Fibroblast of lung (primary cell): ENCODE results near the gene TRIM44.

Experiments
- CTCF ChIP-seq, 2 donors: IDR thresholded peaks in 1 of 2; conservative IDR thresholded peaks in 1 of 2; 1 replicate in 1 of 2; 2 replicates in 1 of 2; pipeline ENCODE4 v1.5.1; 2011 to 2012; ENCODE audit warnings: low read length in 2 of 2, control low read depth in 1 of 2, inconsistent platforms in 1 of 2, low read depth in 1 of 2, mild to moderate bottlenecking in 1 of 2
- EZH2 ChIP-seq: IDR thresholded peaks from 2 replicates; pipeline ENCODE4 v1.5.1; 2012; ENCODE audit warnings: low read length, control low read depth, mild to moderate bottlenecking; ENCODE audit errors: missing control alignments

GRCh38 chr11:35626501-35626900, 36.1 kb upstream of the TRIM44 start:
- TF ChIP-seq CTCF (conservative IDR thresholded peaks at IDR 0.05 in 1 of 2, IDR thresholded peaks at IDR 0.05 in 1 of 2; ENCODE audit: low read depth in 1 of 2, low read length in 2 of 2), result no peak
- no peak for TF ChIP-seq EZH2
